ENCODE results near the gene COL5A1.

Gene COL5A1

DNA sequence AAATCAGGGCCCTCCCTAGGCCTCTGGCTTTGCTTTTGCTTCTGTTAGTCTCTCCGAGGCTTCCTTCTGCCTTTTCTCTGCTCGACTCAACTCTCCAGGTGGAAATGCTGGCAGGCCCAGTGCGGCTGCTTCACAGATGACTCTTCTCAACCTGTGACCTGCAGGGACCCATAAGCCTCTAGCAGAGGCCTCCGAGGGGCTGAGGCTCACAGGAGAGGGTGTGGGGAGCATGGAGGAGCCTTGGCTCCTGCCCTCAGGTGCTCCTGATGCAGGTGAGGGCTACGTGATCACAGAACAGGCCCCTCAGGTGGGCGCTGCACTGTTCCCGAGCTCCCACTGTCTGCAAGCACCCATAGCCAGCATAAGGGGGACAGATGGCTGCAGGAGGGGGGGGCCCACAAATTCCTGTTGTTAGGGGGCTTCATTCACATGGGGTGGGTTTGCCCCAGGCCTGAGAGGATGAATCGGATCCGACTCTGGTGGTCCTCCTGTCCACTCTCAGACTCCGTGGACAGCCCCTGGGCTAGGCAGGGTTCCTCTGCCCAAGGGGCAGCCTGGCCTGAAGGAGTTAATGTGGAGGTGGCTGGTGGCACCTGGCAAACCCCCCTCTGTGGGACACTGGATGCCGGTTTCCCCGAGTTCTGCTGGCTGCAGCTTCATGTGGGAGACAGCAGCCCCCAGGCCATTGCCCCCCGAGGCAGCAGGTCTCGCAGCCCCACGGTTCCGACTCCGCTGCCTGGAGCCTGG lies 228.1 kb downstream of the COL5A1 start:
- TF ChIP-seq POLR2A (IDR thresholded peaks at IDR 0.05; ENCODE audit: low read depth, low read length), result no peak
- DNase-seq (ENCODE audit: insufficient read length, low spot score), result no peak
- FAIRE-seq, result no peak

- no peak for TF ChIP-seq POLR2A (IDR thresholded peaks at IDR 0.05; ENCODE audit: low read depth, low read length)
- DNase-seq (ENCODE audit: insufficient read length, low spot score) (no peak), FAIRE-seq (no peak)
Measured at GRCh38 chr9:134870301-134870694, 228.7 kb downstream of the COL5A1 start.

DNA sequence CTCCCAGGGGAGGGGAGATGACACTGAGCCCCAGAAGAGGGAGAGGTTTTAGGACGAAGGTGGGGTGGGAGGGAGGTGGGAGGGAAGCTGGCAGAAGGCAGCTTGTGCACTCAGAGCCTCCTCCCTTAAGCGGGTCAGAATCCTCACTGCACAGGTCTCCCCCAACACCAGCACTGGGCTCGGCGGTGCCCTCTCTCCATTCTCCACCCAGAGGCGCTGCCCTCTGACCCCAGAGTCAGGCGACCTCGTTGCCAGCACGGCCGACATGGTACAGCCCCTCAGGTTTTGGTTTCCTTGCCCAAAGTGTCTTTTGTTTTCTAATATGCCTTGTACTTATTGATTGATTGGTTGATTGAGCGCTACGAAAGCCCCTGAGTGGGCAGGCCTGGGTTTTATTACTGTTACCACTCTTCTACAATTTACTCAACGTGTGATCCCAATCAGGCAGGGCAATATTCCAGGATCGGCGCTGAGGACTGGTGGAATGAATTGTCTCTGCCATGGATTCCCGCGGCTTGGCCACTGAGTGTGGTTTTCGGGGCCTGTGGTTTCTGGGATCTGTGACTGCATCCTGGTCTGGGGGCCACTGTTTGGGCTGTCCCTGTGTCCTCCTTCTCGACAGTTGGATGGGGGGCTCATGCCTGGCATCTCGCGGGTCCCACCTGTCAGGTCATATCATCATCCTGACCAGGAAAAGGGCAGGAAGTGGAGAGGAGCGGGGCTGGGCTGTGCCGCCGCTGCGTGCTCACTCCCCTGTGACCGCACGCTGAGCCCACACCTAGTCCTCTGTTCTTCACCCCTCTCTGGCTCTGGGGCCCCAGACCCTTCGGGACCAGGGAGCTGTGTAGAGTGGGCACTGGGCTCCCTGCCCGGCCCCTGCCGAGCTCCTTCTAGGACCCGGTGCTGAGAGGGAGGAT lies 229.4 kb downstream of the COL5A1 start:
- DNase-seq (ENCODE audit: insufficient read length, low spot score), result no peak
- FAIRE-seq, result no peak
- TF ChIP-seq POLR2A (IDR thresholded peaks at IDR 0.05; ENCODE audit: low read depth, low read length), result no peak

DNA sequence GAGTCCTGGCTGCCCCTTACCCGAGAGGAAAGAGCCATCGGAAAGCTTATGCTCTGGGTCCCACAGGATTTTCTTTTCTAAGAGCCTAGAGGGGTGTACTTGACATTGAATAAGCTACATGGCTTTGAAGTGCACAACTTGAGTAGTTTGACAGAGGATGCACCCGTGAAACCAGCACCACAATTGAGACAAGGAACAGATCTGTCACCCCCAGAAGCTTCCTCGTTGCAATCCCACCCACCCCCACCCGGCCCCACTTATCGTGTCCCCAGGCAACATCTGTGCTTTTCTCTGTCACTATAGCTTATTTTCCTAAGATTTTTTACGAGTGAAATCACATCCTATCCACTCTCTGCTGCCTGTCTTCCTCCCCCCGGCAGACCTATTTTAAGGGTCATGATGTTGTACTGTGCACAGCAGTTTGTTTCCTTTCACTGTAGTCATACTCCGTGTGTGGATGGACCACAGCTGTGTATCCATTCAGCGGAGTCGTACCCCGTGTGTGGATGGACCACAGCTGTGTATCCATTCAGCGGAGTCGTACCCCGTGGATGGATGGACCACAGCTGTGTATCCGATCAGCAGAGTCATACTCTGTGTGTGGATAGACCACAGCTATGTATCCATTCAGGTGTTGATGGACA lies 230.2 kb downstream of the COL5A1 start:
- TF ChIP-seq POLR2A (IDR thresholded peaks at IDR 0.05; ENCODE audit: low read depth, low read length), result no peak
- no peak for DNase-seq (ENCODE audit: insufficient read length, low spot score)
- no peak for FAIRE-seq

DNA sequence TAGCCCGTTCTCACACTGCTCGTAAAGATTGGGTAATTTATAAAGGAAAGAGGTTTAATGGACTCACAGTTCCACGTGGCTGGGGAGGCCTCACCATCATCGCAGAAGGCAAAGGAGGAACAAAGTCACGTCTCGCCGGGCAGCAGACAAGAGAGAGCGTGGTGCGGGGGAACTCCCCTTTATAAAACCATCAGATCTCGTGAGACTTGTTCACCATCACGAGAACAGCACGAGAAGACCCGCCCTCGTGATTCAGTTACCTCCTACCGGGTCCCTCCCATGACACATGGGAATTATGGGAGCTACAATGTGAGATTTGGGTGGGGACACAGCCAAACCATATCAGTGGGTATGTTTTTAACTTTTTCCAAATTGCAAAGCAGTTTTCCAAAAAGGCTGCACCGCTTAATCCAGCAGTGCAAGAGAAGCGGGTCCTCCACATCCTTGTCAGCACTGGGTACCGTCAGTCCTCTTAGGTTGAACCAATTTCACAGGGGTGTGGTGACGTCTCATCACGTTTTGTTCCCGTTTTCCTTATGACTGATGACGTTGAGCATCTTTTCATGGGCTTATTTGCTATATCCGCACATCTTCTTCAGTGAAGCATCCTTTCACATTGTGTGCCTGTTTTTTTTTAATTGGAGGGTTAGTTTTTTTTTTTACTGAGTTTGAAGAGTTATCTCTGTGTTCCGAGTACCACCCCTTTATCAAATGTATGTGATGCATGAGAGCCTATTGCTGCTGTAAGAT lies 231.1 kb downstream of the COL5A1 start:
- DNase-seq (ENCODE audit: insufficient read length, low spot score) (no peak), FAIRE-seq (no peak)
- TF ChIP-seq POLR2A (IDR thresholded peaks at IDR 0.05; ENCODE audit: low read depth, low read length), result no peak

- DNase-seq (ENCODE audit: insufficient read length, low spot score), result no peak
- FAIRE-seq, result no peak
Measured at GRCh38 chr9:134875371-134875770, 233.8 kb downstream of the COL5A1 start.

GRCh38 chr9:134877541-134877940 lies 235.9 kb downstream of the COL5A1 start:
- TF ChIP-seq POLR2A (IDR thresholded peaks at IDR 0.05; ENCODE audit: low read depth, low read length), result no peak
- FAIRE-seq (no peak), DNase-seq (ENCODE audit: insufficient read length, low spot score) (no peak)

More at GRCh38 chr9:134875371-134875770, 233.8 kb downstream of the COL5A1 start:
- no peak for TF ChIP-seq POLR2A (IDR thresholded peaks at IDR 0.05; ENCODE audit: low read depth, low read length)

DNA sequence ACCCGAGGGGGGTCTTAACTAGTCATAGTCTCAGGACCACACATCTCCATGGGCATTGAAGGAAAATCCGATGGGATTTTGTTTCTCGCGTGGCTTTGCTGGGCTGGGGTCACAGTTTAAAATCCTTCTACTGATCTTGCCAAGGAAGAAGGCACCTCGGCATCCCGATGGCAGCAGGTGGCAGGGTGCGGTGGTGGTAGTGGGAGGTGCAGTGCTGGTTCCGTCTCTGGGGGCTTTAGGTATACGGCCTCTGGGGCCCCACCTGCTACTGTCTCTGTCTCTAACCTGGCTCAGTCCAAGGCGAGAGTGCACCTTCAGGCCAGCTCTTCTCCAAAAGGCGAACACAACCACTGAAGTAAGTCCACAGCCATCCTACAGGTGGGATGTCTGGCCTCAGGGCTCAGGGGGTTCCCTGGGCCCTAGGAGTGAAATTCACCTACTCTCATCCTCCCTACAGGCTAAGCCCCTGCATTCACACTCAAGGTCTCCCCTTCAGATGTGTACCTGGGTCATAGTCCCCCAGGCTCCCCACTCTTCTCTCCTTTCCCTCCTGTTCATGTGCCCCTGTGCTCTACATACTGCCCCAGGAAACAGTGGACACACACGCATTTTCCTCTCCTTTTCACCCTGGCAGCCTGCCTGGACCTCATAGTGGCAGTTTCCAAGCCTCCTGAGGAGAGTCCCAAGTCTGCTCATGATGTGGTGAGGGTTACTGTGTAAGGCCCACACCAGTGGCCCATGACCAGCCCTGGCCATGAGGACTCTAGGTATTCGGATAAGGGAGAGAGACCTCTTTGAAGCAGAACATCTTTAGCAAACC lies 238.3 kb downstream of the COL5A1 start:
- TF ChIP-seq POLR2A (IDR thresholded peaks at IDR 0.05; ENCODE audit: low read depth, low read length), result no peak
- FAIRE-seq (no peak), DNase-seq (ENCODE audit: insufficient read length, low spot score) (no peak)

DNA sequence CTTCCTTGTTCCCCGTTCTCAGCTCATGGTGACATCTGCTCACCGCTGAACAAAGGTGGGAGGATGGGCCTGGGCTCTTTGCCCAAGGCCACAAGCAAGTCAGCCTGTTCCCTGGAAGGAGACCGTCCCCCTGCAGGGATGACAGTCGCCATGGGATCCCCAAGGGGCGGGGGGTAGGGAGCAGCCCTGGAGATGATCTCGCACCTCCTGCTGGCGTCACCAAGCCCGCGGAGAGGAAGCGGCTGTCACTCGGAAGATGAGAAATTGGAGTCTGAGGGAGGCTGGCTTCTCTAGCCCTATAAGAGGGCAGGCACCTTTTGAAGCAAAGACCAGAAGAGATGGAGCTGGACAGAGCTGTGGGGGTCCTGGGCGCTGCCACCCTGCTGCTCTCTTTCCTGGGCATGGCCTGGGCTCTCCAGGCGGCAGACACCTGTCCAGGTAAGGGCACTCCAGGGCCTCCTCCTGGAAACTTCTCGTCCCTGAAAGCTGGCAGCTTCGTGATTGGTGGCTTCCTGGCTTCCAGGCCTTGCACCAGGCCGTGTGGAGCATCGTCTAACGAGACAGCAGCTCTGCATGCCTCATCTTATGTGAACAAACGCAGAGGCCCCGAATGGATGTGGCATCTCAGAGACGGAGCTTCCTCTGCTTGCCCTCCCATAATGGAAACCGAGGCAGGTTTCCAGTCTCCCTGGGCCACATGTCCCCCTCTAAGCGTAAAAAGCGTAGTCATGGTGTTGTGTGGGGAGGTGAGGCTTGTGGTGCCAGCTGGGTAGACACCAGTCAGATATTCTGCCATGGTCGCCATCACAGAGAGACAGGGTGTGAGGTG lies 239.1 kb downstream of the COL5A1 start, which contains the start of gene FCN2:
FCN2 (plus strand) TSS at position 327 of the 829 bp plus-strand sequence; CDS start at position 339, 12 bp downstream.
- DNase-seq (ENCODE audit: insufficient read length, low spot score) (no peak), FAIRE-seq (no peak)
- TF ChIP-seq POLR2A (IDR thresholded peaks at IDR 0.05; ENCODE audit: low read depth, low read length), result no peak

- FAIRE-seq (no peak), DNase-seq (ENCODE audit: insufficient read length, low spot score) (no peak)
- no peak for TF ChIP-seq POLR2A (IDR thresholded peaks at IDR 0.05; ENCODE audit: low read depth, low read length)
Measured at GRCh38 chr9:134881313-134881670, 239.7 kb downstream of the COL5A1 start.

DNA sequence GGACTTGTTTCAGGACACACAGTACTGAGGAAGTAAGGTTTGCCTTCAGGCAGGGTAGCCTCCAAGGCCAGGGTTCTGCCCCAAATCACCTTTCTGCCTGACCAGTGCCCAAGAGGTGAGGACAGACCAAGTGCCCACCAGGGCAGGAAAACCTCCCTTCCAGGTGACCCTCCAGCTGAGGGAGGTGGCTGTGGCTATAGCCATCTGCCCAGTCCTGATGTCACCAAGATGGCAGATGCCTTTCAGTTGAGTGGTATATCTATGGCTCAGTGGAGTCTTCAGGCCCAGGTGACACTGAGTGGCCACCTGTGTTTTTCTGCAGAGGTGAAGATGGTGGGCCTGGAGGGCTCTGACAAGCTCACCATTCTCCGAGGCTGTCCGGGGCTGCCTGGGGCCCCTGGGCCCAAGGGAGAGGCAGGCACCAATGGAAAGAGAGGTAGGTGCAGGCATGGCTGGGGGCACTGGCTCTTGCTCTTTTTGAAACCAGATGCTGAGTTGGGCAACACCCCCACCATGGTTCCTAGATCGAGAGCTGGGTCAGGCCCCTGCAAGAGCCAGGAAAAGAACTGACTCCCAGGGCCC lies 240.7 kb downstream of the COL5A1 start:
- DNase-seq (ENCODE audit: insufficient read length, low spot score) (no peak), FAIRE-seq (no peak)
- no peak for TF ChIP-seq POLR2A (IDR thresholded peaks at IDR 0.05; ENCODE audit: low read depth, low read length)

All from H54 (cell line).